Activated CD8-positive, alpha-beta memory T cell treated with anti-CD3 and anti-CD28 coated beads for 1 hour (primary cell): ENCODE data around the gene TADA2A.

ENCODE experiments used
- DNase-seq, 2 donors: peaks; one replicate each; pipeline ENCODE4 v3.0.0-alpha.2; 2020; ENCODE audit warnings: low read depth in 1 of 2; ENCODE audit errors: extremely low read depth in 1 of 2

Gene TADA2A

GRCh38 chr17:37458805-37459204 is 52.1 kb downstream of the TADA2A start:
- no peak for DNase-seq

- no peak for DNase-seq
Observed at GRCh38 chr17:37461668-37462067, 55.0 kb downstream of the TADA2A start.

GRCh38 chr17:37462492-37462891 is 55.8 kb downstream of the TADA2A start:
- no peak for DNase-seq

GRCh38 chr17:37463039-37463438 is 56.4 kb downstream of the TADA2A start:
- DNase-seq: no peak

GRCh38 chr17:37465069-37465616 is 58.5 kb downstream of the TADA2A start:
- no peak for DNase-seq

- no peak for DNase-seq
Observed at GRCh38 chr17:37466471-37466870, 59.8 kb downstream of the TADA2A start.

- DNase-seq: no peak
Observed at GRCh38 chr17:37470181-37470580, 63.5 kb downstream of the TADA2A start.

GRCh38 chr17:37475731-37476420 is 69.2 kb downstream of the TADA2A start:
- no peak for DNase-seq

GRCh38 chr17:37476431-37477120 is 69.9 kb downstream of the TADA2A start:
- no peak for DNase-seq

- DNase-seq: no peak
Observed at GRCh38 chr17:37478187-37478586, 71.5 kb downstream of the TADA2A start.

- DNase-seq: no peak
Observed at GRCh38 chr17:37479025-37479424, 72.3 kb downstream of the TADA2A start.

- DNase-seq: no peak
Observed at GRCh38 chr17:37480427-37480826, 73.7 kb downstream of the TADA2A start.

- no peak for DNase-seq
Observed at GRCh38 chr17:37481001-37481665, 74.4 kb downstream of the TADA2A start.

- no peak for DNase-seq
Observed at GRCh38 chr17:37483311-37484039, 76.8 kb downstream of the TADA2A start.

- no peak for DNase-seq
Observed at GRCh38 chr17:37485938-37486570, 79.4 kb downstream of the TADA2A start.

GRCh38 chr17:37488009-37488604 is 81.4 kb downstream of the TADA2A start:
- no peak for DNase-seq

- peak; percentile 18 to 31 for DNase-seq
Observed at GRCh38 chr17:37488607-37489196, 82.0 kb downstream of the TADA2A start.

GRCh38 chr17:37489197-37490001 is 82.7 kb downstream of the TADA2A start, which contains the start of gene DUSP14:
Gene DUSP14 (plus strand): TSS chr17:37489891. CDS start chr17:37512273, 22,382 bp downstream.
- DNase-seq: peak; percentile 42 to 76
